ENCODE measurements around the gene INTS1.
"Not testable (repeated sequence)": the region's sequence is repeated elsewhere in the genome, so short reads cannot be mapped to it uniquely, and the experiment has no call there.

INTS1 gene

DNA sequence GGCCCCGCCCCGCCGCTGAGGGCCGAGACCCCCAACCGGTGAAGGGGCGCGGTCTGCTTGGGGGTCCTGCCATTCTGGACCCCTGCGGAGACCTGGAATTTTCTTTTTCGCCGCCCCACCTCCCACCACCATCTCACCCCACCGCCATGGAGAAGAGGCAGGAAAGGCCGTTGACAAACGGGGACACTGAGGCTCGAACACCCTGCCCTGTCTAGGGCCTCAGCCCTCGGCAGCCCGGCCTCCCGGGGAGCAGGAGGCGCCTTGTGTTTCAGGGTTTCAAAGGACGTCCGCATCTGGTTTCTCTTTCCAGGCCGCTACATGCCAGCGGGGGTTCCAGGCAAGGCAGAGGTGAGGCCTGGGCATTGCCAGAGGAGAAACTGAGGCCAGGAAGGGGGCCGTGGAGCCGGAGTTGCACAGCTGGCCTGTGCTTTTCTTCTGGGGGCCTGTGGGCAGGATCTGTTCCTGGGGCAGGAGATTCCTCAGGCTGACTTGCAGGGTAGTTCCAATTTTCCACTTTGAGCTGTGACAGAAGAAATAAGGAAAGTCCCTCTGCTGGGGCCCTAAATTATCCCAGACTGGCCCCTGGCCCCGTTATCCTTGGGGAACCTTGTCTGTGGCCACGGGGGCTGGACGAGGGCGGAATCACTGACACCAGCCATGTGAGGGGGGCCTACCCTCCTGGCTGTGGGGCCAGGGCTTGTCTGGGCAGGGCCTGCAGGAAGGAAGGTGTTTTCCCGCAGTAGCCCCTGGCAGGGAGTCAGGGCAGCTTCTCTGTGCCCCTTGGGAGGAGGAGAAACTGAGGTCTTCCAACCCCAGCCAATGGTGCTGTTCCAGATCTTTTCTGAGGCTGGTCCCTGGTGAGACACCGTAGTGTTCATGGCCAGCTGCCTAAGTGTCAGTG is 44.0 kb downstream of the INTS1 start:
- no peak for DNase-seq

DNA sequence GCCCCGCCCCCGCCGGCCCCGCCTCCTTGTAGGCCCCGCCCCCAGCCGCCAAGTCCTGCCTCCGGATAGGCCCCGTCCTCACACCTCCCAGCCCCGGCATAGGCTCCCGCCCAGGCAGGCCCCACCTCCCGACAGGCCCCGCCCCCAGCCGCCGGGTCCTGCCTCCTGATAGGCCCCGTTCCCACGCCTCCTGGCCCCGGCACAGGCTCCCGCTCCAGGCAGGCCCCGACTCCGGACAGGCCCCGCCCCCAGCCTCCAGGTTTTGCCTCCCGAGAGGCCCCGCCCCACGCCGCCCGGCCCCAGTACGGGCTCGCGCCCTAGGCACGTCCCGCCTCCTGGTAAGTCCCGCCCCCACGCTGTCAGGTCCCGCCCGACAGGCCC is 44.7 kb downstream of the INTS1 start:
- peak; percentile 98 to 99 for DNase-seq

- DNase-seq = peak; percentile 47 to 62
These were observed 45.3 kb downstream of the INTS1 start, which contains the start of gene MICALL2 for GRCh38 chr7:1458683-1459511. MICALL2 (minus strand) TSS chr7:1459470; CDS start chr7:1459326, 144 bp downstream.

DNA sequence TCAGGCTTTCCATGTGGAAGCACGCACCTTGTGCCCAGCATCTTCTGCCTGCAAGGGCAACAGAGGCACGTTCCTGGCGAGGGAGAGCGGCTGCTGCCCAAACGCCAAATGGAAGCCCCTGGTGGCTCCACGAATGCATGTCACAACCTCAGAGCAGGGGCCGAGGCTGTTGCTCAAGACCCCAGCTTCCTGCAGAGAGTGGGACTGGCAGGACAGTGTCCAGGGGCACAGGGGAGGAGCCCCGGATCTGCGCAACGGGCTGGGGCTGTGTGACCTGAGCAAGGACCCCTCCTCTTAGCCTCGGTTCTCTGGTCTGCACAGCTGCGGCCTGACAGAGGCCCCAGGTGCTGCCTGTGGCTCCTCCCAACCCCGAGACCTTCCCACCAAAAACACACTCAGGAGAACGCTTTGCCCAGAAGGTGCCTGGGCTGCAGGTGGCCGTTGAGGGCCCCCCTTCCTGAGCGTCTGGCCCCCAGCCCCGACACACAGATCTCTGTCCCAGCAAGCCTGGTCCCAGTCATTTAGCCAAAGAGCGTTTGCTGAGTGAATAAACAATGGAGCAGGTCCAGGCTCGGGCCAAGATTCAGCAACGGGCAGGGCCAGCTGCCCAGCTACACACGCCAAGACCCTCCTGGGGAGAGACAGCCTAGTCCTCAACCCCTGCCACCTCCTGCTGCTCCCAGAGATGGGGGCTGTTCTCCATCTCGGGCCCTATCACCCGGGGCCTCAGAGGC is 46.1 kb downstream of the INTS1 start:
- DNase-seq = no peak

GRCh38 chr7:1457059-1457948 is 46.9 kb downstream of the INTS1 start:
- DNase-seq = no peak

DNA sequence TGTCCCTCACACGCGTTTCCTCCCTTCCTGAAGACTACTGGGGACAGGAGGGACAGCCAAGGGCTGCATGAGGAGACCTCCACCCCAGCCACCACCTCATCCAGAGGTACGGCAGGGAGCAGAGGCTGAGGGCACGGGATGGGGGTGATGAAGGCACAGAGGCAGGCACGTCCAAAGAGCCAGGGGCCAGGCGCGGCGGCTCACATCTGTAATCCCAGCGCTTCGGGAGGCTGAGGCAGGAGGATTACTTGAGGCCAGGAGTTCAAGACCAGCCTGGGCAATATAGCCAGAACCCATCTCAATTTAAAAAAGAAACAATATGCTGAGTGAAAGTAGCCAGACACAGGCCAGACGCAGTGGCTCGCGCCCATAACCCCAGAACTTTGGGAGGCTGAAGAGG is 48.2 kb downstream of the INTS1 start:
- DNase-seq = no peak

- no peak for DNase-seq
These were observed 48.8 kb downstream of the INTS1 start for GRCh38 chr7:1455241-1455939.

GRCh38 chr7:1454542-1454941 is 49.6 kb downstream of the INTS1 start:
- no peak for DNase-seq

- no peak for DNase-seq
These were observed 52.0 kb downstream of the INTS1 start for GRCh38 chr7:1452205-1452604.

DNA sequence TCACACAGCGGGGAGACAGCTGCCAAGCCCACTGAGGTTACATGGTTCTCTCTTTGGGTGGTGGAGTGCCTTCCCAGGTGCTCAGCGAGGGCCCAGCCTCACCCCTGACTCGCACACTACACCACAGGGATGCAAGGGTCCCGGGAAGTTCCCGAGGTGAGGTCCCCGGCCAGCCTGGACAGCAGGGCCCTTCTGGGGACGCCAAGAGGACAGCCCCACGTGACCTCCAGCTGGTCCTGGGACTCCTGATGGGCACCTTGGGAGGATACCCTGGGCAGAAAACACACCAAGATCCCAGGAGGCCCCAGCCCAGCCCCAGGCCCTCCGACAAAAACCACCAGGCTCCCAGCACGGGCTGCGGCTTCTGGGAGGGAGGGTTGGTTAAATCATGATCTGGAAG is 53.2 kb downstream of the INTS1 start:
- DNase-seq = no peak

DNA sequence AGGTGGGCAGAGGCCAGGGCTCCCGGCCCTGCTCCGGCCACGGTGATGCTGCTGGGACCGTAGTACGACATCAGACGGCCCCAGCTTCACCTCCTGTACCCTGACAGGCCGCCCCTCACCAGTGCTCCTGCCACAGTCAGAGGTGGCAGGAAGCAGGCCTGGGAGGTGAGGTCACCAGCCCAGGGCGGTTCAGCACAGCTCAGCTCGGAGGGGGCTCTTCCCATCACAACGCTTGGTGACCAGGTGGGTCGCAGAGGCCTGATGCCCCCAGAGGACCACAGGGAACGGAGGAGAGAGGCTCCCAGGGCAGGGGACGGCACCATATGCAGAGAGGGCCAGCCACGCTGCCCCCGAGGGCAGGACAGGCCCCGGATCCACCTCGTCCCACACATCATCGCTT is 53.8 kb downstream of the INTS1 start:
- no peak for DNase-seq

- no peak for DNase-seq
These were observed 54.2 kb downstream of the INTS1 start for GRCh38 chr7:1449951-1450350.

DNA sequence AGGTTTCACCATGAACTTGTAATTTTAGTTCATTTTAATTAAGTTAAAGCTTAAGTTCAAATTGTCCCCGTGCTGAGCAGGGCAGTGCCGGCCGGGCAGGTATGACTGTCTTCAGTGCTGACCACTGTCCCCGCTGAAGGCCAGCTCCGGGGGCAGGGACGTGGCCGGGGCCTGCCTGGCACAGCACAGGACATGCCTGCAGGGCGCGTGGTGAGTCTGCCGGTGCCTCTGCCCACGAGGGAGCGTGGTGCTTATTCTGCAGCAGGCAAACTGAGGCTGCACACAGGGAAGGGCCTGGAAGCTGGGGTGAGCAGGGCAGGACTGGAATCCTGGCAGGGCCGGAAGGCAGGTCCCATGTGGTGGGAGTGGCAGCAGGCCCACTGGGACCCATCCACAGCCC is 54.7 kb downstream of the INTS1 start:
- DNase-seq = no peak

DNA sequence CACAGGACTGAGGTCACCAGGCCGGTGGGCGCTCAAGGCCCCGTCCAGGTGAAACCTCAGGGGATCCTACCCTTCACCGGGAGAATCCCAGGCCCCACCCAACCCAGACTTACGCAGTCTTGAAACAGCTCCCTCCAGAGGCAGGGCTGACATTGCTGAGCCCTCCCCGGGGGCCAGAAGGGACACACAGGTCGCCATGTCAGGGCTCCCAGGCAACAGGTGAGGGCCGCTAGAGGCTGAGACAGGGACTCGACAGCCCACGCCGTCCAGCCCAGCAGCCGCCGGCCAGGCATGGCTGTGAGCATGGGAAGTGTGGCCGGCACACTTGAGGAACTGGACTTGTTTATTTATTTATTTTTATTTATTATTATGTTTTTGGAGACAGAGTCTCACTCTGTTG is 55.2 kb downstream of the INTS1 start:
- no peak for DNase-seq

DNA sequence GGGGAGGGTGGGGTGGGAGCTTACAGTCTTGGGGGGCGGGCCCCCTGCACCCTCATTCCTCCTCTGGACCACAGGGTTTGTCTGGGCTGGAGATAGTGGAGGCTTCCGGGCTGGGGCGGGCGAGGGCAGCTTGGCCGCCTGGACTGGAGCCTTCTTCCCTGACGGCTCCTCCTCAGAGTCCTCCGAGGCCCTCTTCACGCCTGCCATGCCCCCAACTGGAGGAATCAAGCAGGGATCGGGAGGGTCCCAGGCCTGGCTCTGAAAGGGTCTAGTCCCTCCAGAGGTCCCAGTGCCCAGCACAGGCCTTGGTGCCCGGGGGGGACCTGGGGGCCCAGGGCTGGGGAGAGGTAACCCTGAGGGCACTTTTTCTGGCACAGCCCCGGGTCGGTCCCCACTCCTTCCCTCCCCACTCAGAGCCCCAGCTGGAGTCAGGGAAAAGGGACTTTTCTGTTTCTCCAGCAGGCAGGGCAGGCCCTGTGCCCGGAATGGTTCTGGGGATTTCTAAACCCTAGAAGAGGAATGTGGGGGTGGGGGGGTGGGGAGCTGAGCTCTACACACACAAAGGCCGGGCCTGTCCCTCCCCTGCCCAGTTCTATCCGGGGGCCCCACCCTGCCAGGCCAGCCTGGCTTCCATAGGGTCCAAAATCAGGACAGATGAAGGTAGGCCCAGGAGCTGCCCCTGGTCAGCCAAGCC is 56.5 kb downstream of the INTS1 start:
- DNase-seq = no peak

- DNase-seq = no peak
These were observed 57.1 kb downstream of the INTS1 start for GRCh38 chr7:1447112-1447511.

DNA sequence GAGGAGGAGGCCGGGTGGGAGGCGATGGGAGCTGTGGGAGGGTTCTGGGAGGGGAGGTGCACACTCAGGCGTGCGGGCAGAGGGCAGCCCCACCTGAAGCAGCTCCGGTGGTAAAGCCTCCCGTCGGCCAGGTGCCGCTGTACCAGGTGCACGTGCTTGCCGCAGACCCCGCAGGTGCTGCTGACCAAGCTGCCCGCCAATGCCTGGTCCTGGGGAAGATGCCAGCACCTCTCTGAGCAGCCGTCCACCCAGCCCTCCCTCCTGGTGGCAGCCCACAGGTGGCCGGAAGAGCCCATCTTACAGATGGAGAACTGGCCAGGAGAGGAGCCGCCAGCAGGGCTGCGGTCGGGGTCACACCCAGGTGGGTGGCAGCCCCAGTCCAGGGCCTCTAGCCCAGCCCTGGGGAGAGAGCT is 57.6 kb downstream of the INTS1 start:
- DNase-seq = no peak

DNA sequence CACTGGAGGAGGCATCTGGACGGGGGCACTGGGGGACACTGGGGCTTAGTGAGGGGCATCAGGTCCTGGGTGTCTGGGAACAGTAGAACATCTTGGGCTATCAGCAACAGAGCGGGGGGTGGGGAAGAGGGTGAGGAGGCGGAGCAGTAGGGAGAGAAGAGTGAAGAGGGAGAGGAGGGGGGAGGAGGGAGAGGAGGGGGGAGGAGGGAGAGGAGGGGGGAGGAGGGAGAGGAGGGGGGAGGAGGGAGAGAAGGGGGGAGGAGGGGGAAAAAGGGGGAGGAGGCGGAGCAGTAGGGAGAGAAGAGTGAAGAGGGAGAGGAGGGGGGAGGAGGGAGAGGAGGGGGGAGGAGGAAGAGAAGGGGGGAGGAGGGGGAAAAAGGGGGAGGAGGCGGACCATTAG is 58.2 kb downstream of the INTS1 start:
- not testable (repeated sequence) for DNase-seq

DNA sequence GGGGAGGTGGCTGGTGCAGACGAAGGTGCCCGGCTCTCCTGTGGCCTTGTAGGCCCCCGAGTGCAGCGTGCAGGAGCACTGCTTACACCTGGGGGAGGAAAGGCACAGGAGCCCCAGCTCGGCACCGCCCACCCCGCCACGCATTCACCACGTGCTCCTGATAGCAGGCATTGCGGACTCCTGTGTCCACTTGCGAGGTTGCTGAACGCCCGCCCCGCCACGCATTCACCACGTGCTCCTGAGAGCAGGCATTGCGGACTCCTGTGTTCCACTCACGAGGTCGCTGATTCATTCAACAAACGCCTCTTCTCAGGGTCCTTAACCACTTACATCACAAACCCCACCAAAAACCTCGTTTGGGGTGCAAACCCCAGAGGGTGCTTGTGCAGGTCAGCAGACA is 58.8 kb downstream of the INTS1 start:
- DNase-seq = no peak

DNA sequence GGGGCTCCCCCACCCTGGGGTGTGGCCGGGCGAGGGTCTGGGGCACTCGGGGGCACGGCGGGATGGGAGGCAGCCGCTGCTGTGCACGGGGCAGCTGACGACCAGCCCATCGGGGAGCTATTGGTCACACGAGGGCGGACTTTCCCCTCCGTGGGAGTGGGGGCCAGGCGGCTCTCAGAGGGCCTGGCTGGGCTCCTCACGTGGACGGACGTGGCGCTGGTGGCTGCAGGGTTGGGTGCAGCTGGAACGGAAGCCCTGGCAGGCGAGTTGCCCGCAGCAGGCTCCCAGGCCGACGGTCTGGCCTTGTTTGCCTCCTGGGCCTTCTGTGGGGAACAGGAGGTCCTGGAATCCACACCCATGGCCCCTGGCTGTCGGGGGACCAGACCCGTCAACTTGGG is 59.3 kb downstream of the INTS1 start:
- DNase-seq = no peak
